Measurements from ENCODE around the gene TRIM14. TPM values are rescaled to one million over a fixed set of nuclear protein-coding genes. Genes with fewer than 3 reads are reported as not detected.
"Not testable (repeated sequence)": the region's sequence is repeated elsewhere in the genome, so short reads cannot be mapped to it uniquely, and the experiment has no call there.

TRIM14 gene
- total RNA-seq, 1 donor: 13.4 TPM

DNA sequence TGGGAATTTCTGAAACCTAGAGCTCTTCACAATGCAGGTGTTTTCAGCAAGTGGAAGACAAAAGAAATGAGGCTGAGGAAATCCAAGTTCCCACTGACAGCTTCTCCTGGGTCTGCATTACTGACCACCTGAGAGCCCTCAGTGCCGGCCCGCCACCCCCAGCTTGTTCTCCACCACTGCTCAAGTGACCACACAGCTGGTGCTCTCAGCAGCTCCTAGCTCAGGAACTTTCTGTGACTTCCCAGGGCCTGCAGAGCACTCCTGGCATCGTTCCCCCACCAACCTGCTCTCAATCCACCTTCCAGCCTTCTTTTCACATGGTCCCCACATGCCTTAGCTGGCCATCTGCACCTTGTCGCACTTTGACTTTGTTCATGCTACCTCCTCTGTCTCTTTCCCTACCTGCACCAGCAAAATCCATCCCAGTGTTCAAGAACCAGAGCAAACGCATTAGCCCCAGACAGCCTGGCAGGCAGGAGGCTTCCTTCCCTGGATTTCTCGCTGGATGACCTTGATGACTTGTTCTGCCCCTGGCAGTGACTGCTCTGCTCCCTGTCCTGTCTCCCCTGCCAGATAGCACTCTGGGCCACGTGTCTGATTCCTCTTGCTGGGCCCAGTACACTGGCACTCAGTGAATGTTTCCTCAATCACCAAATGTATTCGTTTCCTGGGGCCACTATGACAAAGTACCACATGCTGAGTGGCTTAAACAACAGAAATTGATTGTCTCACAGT lies 97.5 kb downstream of the TRIM14 start:
- TF ChIP-seq, protein P1, sequence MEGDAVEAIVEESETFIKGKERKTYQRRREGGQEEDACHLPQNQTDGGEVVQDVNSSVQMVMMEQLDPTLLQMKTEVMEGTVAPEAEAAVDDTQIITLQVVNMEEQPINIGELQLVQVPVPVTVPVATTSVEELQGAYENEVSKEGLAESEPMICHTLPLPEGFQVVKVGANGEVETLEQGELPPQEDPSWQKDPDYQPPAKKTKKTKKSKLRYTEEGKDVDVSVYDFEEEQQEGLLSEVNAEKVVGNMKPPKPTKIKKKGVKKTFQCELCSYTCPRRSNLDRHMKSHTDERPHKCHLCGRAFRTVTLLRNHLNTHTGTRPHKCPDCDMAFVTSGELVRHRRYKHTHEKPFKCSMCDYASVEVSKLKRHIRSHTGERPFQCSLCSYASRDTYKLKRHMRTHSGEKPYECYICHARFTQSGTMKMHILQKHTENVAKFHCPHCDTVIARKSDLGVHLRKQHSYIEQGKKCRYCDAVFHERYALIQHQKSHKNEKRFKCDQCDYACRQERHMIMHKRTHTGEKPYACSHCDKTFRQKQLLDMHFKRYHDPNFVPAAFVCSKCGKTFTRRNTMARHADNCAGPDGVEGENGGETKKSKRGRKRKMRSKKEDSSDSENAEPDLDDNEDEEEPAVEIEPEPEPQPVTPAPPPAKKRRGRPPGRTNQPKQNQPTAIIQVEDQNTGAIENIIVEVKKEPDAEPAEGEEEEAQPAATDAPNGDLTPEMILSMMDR (IDR thresholded peaks at IDR 0.05; ENCODE audit: insufficient read depth, low read depth, low read length): no peak
- DNase-seq (ENCODE audit: low read depth): no peak
- no peak overlapping the region for H3K4me3 ChIP-seq (ENCODE audit: low read depth, low read length)

DNA sequence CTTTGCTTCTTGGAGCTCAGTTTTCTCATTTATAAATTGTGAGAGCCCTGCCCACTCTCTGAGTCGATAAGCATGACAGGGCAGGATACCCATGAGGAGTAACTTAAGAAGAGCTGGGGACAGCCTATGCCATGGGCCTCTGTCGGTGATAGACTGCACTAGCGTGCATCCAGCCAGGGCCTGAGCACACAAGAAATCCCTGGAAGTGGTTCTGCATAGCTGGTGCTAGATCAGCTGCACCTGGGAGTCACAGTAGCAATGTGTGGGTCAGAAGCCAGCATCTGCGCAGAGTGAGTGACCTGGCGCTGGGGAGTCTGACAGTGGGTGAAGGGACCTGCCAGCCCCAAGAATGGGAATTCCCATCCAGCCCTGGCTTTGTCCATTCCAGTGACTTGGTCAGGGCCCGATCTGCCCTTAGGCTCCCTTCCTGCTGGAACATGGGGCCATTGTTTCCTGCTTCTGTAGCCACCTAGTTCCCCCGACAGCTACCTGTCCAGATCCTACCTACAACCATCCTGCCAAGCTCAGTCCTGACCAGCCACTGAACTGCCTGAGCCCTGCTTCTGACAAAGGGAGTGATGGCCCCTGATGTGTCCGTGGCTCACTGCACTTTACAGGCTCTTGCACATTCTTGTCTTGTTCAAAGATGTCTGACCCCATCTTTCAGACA lies 98.4 kb downstream of the TRIM14 start:
- DNase-seq (ENCODE audit: low read depth): no peak
- TF ChIP-seq, protein P1 (IDR thresholded peaks at IDR 0.05; ENCODE audit: insufficient read depth, low read depth, low read length): no peak
- H3K4me3 ChIP-seq (ENCODE audit: low read depth, low read length): no peak overlapping the region

DNA sequence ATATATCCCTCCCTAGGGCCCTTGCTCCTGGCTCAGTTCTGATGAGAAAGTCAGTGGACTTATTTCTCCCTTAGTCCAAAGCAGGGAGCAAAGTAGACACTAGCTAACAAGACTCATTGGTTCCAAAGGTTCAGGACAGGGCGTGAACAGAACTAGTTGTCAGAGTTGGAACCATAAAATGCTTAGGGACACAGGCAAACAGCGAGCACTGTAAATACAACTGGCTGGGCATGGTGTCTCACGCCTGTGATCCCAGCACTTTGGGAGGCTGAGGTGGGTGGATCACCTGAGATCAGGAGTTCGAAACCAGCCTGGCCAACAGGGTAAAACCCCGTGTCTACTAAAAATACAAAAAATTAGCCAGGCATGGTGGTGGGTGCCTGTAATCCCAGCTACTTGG lies 99.2 kb downstream of the TRIM14 start:
- H3K4me3 ChIP-seq (ENCODE audit: low read depth, low read length); DNase-seq (ENCODE audit: low read depth): not testable (repeated sequence)

Small RNAs within 50 kb of the gene (small RNA-seq; reads per million reads assigned to genes)
- gene RF00017 (not detected), gene RNU6-918P (not detected)

Other genes with a start within 250 kb of the TRIM14 start
- 14.5 and 15.5 TPM in 2 replicates for gene TRMO, start 196.7 kb downstream of the TRIM14 start, total RNA-seq
- gene HEMGN, start 181.1 kb downstream of the TRIM14 start, total RNA-seq: not detected in 2 replicates
- 9.9 and 10.3 TPM in 2 replicates for gene ANP32B, start 135.9 kb downstream of the TRIM14 start, total RNA-seq
- gene NANS, start 62.5 kb downstream of the TRIM14 start, total RNA-seq: 89.9 and 94.1 TPM in 2 replicates
- 0.32 and 2.2 TPM in 2 replicates for gene CORO2A, start 73.4 kb upstream of the TRIM14 start, total RNA-seq
- gene TBC1D2, start 136.4 kb upstream of the TRIM14 start, total RNA-seq: 56.4 and 78.6 TPM in 2 replicates